Fibroblast of the aortic adventitia (primary cell): Measurements from ENCODE around the gene PAPOLG. TPM values are rescaled to one million over a fixed set of nuclear protein-coding genes. Genes with fewer than 3 reads are reported as not detected.

Experiments
- DNase-seq: peaks from one replicate; pipeline ENCODE4 v3.0.0-alpha.2; 2010; ENCODE audit warnings: low read depth
- H3K4me3 ChIP-seq: 2 replicates; pipeline ENCODE4 v1.5.1; 2011; ENCODE audit warnings: low read depth, mild to moderate bottlenecking, control low read depth, low read length, moderate library complexity
- total RNA-seq: library from RNA; depleted of rRNA; stranded (reverse); fragments of >200 nt; gene quantifications from 2 replicates; pipeline ENCODE4 v1.2.3, GENCODE V29; 2012; ENCODE audit warnings: low replicate concordance
- TF ChIP-seq, protein P1 (sequence below): IDR thresholded peaks from 2 replicates; pipeline ENCODE4 v1.5.1; 2011; ENCODE audit warnings: mild to moderate bottlenecking, low read length, control low read depth, inconsistent platforms; ENCODE audit not compliant: insufficient read depth

The PAPOLG gene
- total RNA-seq, 1 donor, result 18.9 TPM

DNA sequence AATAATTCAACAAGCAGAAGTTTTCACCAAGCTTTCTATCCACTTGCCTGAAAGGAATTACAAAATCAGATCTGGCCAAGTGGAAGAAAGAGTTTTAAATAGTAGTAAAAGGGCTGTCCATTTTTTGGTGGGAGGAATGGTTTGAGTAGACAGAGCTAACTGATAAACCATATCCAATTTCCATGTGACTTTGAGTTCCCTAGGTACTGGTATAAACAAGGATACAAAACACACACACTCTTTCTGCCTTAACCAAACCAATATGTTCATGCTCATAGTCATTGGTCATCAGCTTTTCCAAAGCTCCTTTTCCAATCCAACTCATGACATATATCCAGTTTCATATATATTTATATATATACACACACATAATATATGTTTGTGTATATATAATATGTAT, 75.9 kb downstream of the PAPOLG start:
- TF ChIP-seq, protein P1, sequence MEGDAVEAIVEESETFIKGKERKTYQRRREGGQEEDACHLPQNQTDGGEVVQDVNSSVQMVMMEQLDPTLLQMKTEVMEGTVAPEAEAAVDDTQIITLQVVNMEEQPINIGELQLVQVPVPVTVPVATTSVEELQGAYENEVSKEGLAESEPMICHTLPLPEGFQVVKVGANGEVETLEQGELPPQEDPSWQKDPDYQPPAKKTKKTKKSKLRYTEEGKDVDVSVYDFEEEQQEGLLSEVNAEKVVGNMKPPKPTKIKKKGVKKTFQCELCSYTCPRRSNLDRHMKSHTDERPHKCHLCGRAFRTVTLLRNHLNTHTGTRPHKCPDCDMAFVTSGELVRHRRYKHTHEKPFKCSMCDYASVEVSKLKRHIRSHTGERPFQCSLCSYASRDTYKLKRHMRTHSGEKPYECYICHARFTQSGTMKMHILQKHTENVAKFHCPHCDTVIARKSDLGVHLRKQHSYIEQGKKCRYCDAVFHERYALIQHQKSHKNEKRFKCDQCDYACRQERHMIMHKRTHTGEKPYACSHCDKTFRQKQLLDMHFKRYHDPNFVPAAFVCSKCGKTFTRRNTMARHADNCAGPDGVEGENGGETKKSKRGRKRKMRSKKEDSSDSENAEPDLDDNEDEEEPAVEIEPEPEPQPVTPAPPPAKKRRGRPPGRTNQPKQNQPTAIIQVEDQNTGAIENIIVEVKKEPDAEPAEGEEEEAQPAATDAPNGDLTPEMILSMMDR, result no peak
- DNase-seq, result no peak
- no peak overlapping the region for H3K4me3 ChIP-seq

- TF ChIP-seq, protein P1, result no peak
- no peak overlapping the region for H3K4me3 ChIP-seq
- no peak for DNase-seq
Observed at GRCh38 chr2:60832621-60833020, 76.6 kb downstream of the PAPOLG start.

- TF ChIP-seq, protein P1, result no peak
- no peak overlapping the region for H3K4me3 ChIP-seq
- DNase-seq, result no peak
Observed at GRCh38 chr2:60834270-60834717, 78.2 kb downstream of the PAPOLG start.

GRCh38 chr2:60836491-60836890, 80.4 kb downstream of the PAPOLG start:
- TF ChIP-seq, protein P1, result no peak
- H3K4me3 ChIP-seq, result no peak overlapping the region

GRCh38 chr2:60837123-60837522, 81.1 kb downstream of the PAPOLG start:
- TF ChIP-seq, protein P1, result no peak
- DNase-seq, result no peak
- no peak overlapping the region for H3K4me3 ChIP-seq

More at GRCh38 chr2:60836491-60836890, 80.4 kb downstream of the PAPOLG start:
- no peak for DNase-seq

DNA sequence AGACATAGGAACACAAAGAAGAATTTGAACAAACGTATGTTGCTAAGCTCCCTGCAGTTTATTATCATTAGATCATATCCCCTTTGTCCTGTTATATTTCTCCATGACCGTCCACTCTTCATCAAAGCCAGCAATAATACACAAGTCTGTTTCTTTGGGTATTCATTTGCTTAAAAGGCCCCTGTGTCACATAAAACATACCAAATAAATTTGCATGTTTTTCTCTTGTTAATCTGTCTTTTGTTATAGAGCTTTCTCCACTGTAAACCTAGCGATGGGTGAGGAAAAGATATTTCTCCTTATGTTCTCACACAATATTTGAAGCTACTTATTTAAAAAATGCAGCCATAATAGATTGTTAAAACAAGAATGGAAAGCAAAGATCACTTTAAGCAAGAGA, 82.4 kb downstream of the PAPOLG start:
- H3K4me3 ChIP-seq, result no peak overlapping the region
- DNase-seq, result no peak
- TF ChIP-seq, protein P1, result no peak

GRCh38 chr2:60839126-60839813, 83.2 kb downstream of the PAPOLG start:
- DNase-seq, result no peak
- TF ChIP-seq, protein P1, result no peak

More at GRCh38 chr2:60839126-60839813, 83.2 kb downstream of the PAPOLG start:
- no peak overlapping the region for H3K4me3 ChIP-seq
